AG08395 (cell line): ENCODE results near the gene WFDC6.
"Not testable (repeated sequence)": the region's sequence is repeated elsewhere in the genome, so short reads cannot be mapped to it uniquely, and the experiment has no call there.

Source experiments
- DNase-seq: peaks from one replicate; pipeline ENCODE4 v3.0.0; 2012; ENCODE audit warnings: mixed read lengths, low spot score

WFDC6 gene

GRCh38 chr20:45539382-45539781, at the start of gene WFDC6:
WFDC6 (minus strand) TSS chr20:45539482; CDS start chr20:45539407, 75 bp downstream.
- no peak for DNase-seq

DNA sequence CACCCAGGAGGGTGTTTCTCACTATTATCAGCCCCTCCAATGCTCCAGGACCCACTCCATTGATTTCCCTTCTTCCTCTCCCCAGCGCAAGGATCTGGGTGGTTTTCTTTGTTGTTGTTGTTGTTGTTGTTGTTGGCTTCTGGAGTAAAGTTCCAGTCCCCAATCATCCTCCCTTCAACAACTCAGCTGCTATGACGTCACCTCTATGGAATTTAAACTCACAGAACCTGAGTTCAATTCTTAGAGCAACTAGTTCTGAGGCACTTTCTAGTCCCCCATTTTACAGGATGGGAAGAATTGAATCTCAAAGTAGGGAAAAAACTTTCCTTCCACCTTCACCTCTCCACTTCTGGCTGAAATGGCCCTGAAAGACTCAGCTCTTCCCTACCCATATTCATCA, 49.5 kb upstream of the WFDC6 start:
- DNase-seq: no peak

DNA sequence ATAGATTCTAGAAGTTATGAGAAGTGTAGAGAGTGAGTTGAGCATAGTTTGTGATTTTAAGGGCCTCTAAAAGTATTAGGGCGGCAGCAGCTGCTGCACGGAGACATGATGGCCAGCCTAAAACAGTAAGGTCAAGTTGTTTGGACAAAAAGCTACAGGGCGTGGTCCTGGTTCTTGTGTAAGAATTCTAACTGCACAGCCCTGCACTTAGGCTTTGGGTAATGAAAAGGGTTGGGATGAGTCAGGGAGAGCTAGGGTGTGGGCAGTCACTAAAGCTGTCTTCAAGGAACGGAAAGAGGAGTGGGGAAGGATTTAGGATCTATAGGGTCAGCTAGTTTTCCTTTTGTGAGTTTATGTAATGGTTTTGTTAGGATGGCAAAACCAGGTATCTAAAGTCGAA, 46.7 kb upstream of the WFDC6 start:
- DNase-seq: not testable (repeated sequence)

GRCh38 chr20:45584294-45584693, 45.0 kb upstream of the WFDC6 start:
- DNase-seq: not testable (repeated sequence)

- DNase-seq: no peak
Measured at GRCh38 chr20:45583502-45583901, 44.2 kb upstream of the WFDC6 start.

DNA sequence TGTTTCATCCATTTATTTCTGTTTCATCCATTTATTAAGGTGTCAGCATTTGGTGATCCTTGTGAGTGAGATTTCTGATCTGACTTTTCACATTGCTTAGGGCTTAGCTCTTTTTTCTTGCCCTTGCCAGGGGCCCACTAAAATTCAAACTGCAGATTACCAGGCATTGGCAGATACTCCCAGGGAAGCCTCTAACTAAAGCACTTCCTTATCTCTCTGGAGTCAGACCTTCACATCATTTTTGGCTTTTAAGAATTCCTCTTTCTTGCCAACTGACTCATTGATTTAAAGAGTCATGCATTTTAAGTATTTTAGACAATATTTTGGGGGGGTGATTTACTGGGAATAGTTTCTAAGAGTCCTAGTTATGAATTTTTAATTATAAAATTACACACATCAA, 42.4 kb upstream of the WFDC6 start:
- DNase-seq: no peak

GRCh38 chr20:45579184-45579583, 39.9 kb upstream of the WFDC6 start, which contains the start of gene WFDC8:
WFDC8 (minus strand) TSS chr20:45579284; CDS start chr20:45579247, 37 bp downstream.
- no peak for DNase-seq

GRCh38 chr20:45578231-45578630, 38.9 kb upstream of the WFDC6 start:
- DNase-seq: no peak

- DNase-seq: no peak
Measured at GRCh38 chr20:45576995-45577394, 37.7 kb upstream of the WFDC6 start.

DNA sequence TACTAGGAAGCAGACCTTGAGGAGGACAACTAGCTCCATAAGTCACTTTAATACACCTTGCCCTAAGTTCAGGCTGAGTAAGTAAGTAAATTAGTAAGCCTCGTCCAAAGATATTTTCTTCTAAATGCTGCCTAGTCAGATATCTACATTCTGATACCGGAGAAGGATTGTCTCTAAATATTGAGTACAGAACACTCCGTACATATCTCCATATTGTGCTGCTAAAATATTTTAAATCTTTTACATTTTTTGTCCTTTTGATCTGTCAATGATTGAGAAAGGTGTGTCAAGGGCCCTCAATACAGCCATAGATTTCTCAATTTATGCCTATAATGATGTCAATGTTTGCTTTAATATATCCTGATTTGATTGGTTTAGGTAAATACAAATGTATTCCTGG, 36.6 kb upstream of the WFDC6 start:
- DNase-seq: no peak

DNA sequence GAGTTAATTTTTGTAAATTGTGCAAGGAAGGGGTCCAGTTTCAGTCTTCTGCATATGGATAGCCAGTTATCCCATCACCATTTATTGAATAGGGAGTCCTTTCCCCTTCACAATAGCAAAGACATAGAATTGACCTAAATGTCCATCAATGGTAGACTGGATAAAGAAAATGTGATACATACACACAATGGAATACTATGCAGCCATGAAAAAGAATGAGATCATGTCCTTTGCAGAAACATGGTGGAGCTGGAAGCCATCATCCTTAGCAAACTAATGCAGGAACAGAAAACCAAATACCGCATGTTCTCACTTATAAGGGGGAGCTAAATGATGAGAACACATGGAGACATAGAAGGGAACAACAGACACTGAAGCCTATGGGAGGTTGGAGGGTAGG, 30.4 kb upstream of the WFDC6 start:
- DNase-seq: not testable (repeated sequence)

DNA sequence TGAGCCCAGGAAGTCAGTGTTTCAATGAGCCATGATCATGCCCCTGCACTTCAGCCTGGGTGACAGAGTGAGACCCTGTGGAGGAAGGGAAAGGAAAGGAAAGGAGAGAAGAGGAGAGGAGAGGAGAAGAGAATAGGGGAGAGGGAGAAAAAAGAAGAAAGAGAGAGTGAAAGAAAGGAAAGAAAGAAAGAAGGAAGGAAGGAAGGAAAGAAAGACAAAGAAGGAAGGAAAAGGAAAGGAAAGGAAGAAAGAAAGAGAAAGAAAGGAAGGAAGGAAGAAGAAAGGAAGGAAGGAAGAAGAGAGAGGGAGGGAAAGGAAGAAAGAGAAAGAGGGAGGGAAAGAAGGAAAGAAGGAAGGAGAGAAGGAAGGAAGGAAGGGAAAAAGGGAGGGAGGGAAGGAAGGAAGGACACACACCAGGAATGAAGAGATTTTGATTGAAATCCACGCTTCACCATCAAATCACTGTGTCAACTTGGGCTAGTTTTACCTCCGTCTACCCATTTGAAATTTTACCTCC, 25.5 kb upstream of the WFDC6 start:
- DNase-seq: no peak

DNA sequence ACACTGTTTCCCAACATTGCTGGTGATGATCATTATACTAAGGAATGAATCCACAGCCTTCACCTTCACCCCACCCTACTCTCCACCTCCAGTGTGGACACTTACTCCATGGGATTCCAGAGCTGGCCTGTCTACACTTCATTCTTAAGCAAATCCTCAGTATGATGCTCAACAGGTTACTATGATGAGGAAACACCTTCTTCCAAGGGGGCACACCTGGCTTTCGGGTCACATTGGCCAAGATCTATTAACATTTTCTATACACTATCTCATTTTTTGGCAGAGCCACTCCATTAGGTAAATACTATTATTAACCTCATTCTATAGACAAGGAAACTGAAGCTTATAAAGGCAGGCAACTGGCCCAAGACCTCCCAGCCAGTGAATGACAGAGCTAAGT, 15.9 kb upstream of the WFDC6 start:
- no peak for DNase-seq

GRCh38 chr20:45552456-45552855, 13.2 kb upstream of the WFDC6 start:
- no peak for DNase-seq

- no peak for DNase-seq
Measured at GRCh38 chr20:45550765-45551164, 11.5 kb upstream of the WFDC6 start.

DNA sequence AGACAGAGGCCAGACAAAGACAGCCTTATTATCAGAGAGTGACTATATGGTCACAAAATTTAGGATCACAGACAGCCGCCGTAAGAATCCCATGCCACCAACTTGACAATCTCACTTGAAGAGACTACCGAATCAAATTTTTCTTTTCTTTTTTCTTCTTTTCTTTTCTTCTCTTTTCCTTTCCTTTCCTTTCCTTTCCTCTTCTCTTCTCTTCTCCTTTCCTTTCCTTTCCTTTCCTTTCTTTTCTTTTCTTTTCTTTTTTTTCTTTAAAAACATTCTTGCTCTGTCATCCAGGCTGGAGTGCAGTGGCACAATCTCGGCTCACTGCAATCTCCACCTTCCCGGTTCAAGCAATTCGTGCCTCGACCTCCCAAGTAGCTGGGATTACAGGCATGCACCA, 9.1 kb upstream of the WFDC6 start:
- no peak for DNase-seq

DNA sequence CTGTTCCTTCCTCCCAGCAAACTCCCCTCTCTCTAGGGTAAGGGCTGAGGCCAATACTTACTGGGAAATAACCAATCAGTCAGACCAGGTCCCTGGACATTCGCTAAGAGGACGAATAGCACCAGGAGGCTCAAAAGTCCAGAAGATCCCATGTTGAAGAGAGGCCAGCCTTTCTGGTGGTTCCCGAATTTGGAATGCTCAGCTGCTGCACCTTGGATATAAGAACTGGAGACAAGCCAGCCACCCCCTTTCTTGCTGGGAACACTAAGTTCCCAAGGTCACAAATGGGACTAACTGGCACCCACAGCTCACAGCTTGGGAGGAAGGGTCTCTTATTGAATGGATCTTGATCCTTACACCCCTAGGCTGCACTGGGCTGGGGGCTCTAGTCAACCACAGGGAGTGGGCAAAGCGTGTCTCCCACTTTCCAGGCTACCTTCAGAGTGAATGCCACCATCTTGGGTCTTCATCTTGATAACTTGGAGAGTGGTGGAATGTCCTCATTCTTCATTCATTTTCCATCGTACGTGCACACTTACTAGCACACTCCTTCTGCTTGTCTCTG, 8.0 kb upstream of the WFDC6 start, which contains the start of gene EPPIN:
Gene EPPIN, minus strand, starts transcription at position 196 of the 565 bp plus-strand sequence. Its CDS starts 44 bp downstream, at position 152.
- DNase-seq: no peak

GRCh38 chr20:45545754-45546453, 6.6 kb upstream of the WFDC6 start:
- peak; percentile 62 for DNase-seq

DNA sequence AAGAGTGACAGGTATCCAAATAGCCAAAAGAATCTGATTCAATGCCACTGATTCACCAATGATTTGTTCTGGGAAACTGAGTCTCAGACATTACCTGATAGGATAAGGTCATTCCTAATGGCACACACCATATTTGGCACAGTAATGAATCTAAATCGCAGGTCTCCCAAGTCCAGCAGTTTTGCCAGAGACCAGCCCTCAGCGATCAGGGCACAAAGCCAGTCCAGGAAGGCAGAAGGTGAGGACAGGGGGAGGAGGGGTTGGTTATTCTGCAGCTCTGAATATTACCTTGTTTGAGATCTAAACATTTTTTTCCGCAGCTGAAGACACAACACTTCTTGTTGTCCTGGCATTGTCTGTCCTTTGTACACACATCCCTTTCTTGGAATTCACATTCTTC, 6.1 kb upstream of the WFDC6 start:
- DNase-seq: no peak

- no peak for DNase-seq
Measured at GRCh38 chr20:45538209-45538799, 978 bp downstream of the WFDC6 start.

GRCh38 chr20:45527294-45527693, 12.0 kb downstream of the WFDC6 start:
- no peak for DNase-seq

- DNase-seq: no peak
Measured at GRCh38 chr20:45523821-45524220, 15.5 kb downstream of the WFDC6 start.

- no peak for DNase-seq
Measured at GRCh38 chr20:45518282-45518681, 21.0 kb downstream of the WFDC6 start.
